ENCODE data around the gene CHN2.
A peak's percentile ranks its signal among the peaks of the same experiment; 100 is the strongest.

The CHN2 gene

GRCh38 chr7:29194594-29195427 is at the start of gene CHN2:
Gene CHN2 (plus strand): TSS chr7:29194775.
- peak; percentile 22; the same call in 1 of the 2 replicates for TF ChIP-seq CTCF (IDR thresholded peaks at IDR 0.05)

- no peak for TF ChIP-seq CTCF (IDR thresholded peaks at IDR 0.05)
Measured at GRCh38 chr7:29145553-29146056, 49.0 kb upstream of the CHN2 start.

GRCh38 chr7:29146057-29146706 is 48.4 kb upstream of the CHN2 start, which contains the start of gene CPVL:
Gene CPVL (minus strand): TSS chr7:29146537. CDS start chr7:29121061, 25,476 bp downstream.
- TF ChIP-seq CTCF (IDR thresholded peaks at IDR 0.05), result no peak

GRCh38 chr7:29146888-29147609 is 47.5 kb upstream of the CHN2 start:
- no peak for TF ChIP-seq CTCF (IDR thresholded peaks at IDR 0.05)

GRCh38 chr7:29147821-29148220 is 46.8 kb upstream of the CHN2 start:
- no peak for TF ChIP-seq CTCF (IDR thresholded peaks at IDR 0.05)

GRCh38 chr7:29149036-29149435 is 45.5 kb upstream of the CHN2 start:
- no peak for TF ChIP-seq CTCF (IDR thresholded peaks at IDR 0.05)

- TF ChIP-seq CTCF (IDR thresholded peaks at IDR 0.05), result no peak
Measured at GRCh38 chr7:29150856-29151255, 43.7 kb upstream of the CHN2 start.
